SK-N-SH (cell line): ENCODE data around the gene IL37. TPM values are rescaled to one million over a fixed set of nuclear protein-coding genes. Genes with fewer than 3 reads are reported as not detected.

Source experiments
- CTCF ChIA-PET: fragments of 300-600, 350-600 bp; formaldehyde crosslinking; extraction: SDS; loops from one replicate; lab custom pipeline; 2021; lab: Yijun Ruan, JAX
- POLR2A ChIA-PET: fragments of 350-600 bp; sonication (Branson Sonifier 250); formaldehyde crosslinking; extraction: SDS; loops from one replicate; lab custom pipeline; 2020; ENCODE audit warnings: antibody characterized with exemption, inconsistent platforms; lab: Yijun Ruan, JAX
- DNase-seq: peaks from one replicate; pipeline ENCODE4 v3.0.0; 2012
- H2AFZ ChIP-seq: fragments of 200-600 bp; sonication (generic); 2 replicates; pipeline ENCODE4 v1.8.1; 2016; ENCODE audit warnings: antibody characterized with exemption, mild to moderate bottlenecking, low read depth
- H3F3A ChIP-seq: fragments of 200-600 bp; sonication (generic); replicated peaks from 2 replicates; pipeline ENCODE3; 2016; ENCODE audit warnings: antibody characterized with exemption, mild to moderate bottlenecking; ENCODE audit not compliant: insufficient read depth
- H3K27ac ChIP-seq, 2 experiments: fragments of 200-500 bp in 1 of 2; fragments of 200-600 bp in 1 of 2; sonication (Bioruptor generic) in 1 of 2; sonication (generic), shearing (Covaris generic) in 1 of 2; 2 replicates each; pipeline versions ENCODE4 v1.5.1 to v1.6.1; 2014 to 2016; ENCODE audit warnings: low read depth in 2 of 2, inconsistent platforms in 1 of 2, low read length in 1 of 2, mild to moderate bottlenecking in 1 of 2, mixed read lengths in 1 of 2
- H3K27me3 ChIP-seq: fragments of 200-600 bp; sonication (generic), shearing (Covaris generic); 2 replicates; pipeline ENCODE4 v1.6.1; 2016; ENCODE audit warnings: mixed run types; ENCODE audit not compliant: insufficient read depth
- H3K36me3 ChIP-seq, 2 experiments: fragments of 200-500 bp in 1 of 2; fragments of 200-600 bp in 1 of 2; sonication (Bioruptor generic) in 1 of 2; sonication (generic) in 1 of 2; replicated peaks in 1 of 2; 2 replicates each; pipeline versions ENCODE3 to v1.5.1; 2014 to 2016; ENCODE audit warnings: low read length in 1 of 2, mild to moderate bottlenecking in 1 of 2; ENCODE audit not compliant: insufficient read depth in 2 of 2, control insufficient read depth in 1 of 2
- H3K4me1 ChIP-seq, 2 experiments: fragments of 200-500 bp in 1 of 2; fragments of 200-600 bp in 1 of 2; sonication (Bioruptor generic) in 1 of 2; sonication (generic), shearing (Covaris generic) in 1 of 2; 2 replicates each; pipeline versions ENCODE4 v1.5.1 to v1.6.1; 2014 to 2016; ENCODE audit warnings: low read depth in 1 of 2, low read length in 1 of 2, mixed run types in 1 of 2; ENCODE audit not compliant: insufficient read depth in 2 of 2, control insufficient read depth in 1 of 2
- H3K4me2 ChIP-seq: fragments of 200-600 bp; sonication (generic), shearing (Covaris generic); 2 replicates; pipeline ENCODE4 v1.6.1; 2017; ENCODE audit warnings: mixed run types
- H3K4me3 ChIP-seq, 2 experiments: fragments of 200-500 bp in 1 of 2; fragments of 200-600 bp in 1 of 2; sonication (Bioruptor generic) in 1 of 2; sonication (generic), shearing (Covaris generic) in 1 of 2; 2 replicates each; pipeline versions ENCODE4 v1.5.1 to v1.8.1; 2014 to 2016; ENCODE audit warnings: low read depth in 2 of 2, inconsistent platforms in 1 of 2, low read length in 1 of 2, mild to moderate bottlenecking in 1 of 2, mixed read lengths in 1 of 2, moderate library complexity in 1 of 2
- H3K79me2 ChIP-seq: fragments of 200-600 bp; sonication (generic); 2 replicates; pipeline ENCODE4 v1.8.1; 2017; ENCODE audit warnings: mild to moderate bottlenecking; ENCODE audit not compliant: insufficient read depth
- H3K9ac ChIP-seq: fragments of 200-600 bp; sonication (generic); 2 replicates; pipeline ENCODE4 v1.6.1; 2017; ENCODE audit warnings: mixed run types
- H3K9me2 ChIP-seq: fragments of 200-600 bp; sonication (generic); 2 replicates; pipeline ENCODE4 v1.6.1; 2017; ENCODE audit warnings: mixed run types
- H3K9me3 ChIP-seq: fragments of 200-600 bp; sonication (generic); 2 replicates; pipeline ENCODE4 v1.6.1; 2017; ENCODE audit warnings: mixed run types, mild to moderate bottlenecking, moderate library complexity
- H4K20me1 ChIP-seq: fragments of 200-600 bp; sonication (generic); 2 replicates; pipeline ENCODE4 v1.6.1; 2017; ENCODE audit warnings: mild to moderate bottlenecking, mixed run types; ENCODE audit not compliant: insufficient read depth
- CHD2 ChIP-seq: fragments of 150-350 bp; IDR thresholded peaks from 2 replicates; pipeline ENCODE4 v1.6.1; 2018; ENCODE audit warnings: low read length; ENCODE audit not compliant: partially characterized antibody
- CTCF ChIP-seq: fragments of 200-600 bp; sonication (generic); IDR thresholded peaks from 2 replicates; pipeline ENCODE4 v1.6.1; 2017; ENCODE audit warnings: antibody characterized with exemption, mild to moderate bottlenecking, moderate library complexity
- FOXJ3 ChIP-seq: sonication (generic); formaldehyde crosslinking; IDR thresholded peaks from 2 replicates; pipeline ENCODE4 v1.5.1; 2020; ENCODE audit warnings: mild to moderate bottlenecking, missing genetic modification reagents
- MXI1 ChIP-seq: IDR thresholded peaks from 2 replicates; pipeline ENCODE4 v1.6.1; 2012; ENCODE audit warnings: mild to moderate bottlenecking, low read depth, low read length, improper control_type of control experiment
- REST ChIP-seq: IDR thresholded peaks from 2 replicates; pipeline ENCODE4 v1.6.1; 2012; ENCODE audit warnings: mild to moderate bottlenecking, low read depth, low read length, moderate library complexity
- RFX5 ChIP-seq: IDR thresholded peaks from 2 replicates; pipeline ENCODE4 v1.6.1; 2012; ENCODE audit warnings: mild to moderate bottlenecking, improper control_type of control experiment, low read length
- RXRA ChIP-seq: IDR thresholded peaks from 2 replicates; pipeline ENCODE4 v1.4.0; 2012; ENCODE audit warnings: low read depth, mild to moderate bottlenecking, borderline replicate concordance
- SIN3A ChIP-seq: IDR thresholded peaks from 2 replicates; pipeline ENCODE4 v1.6.1; 2012; ENCODE audit warnings: low read depth, mild to moderate bottlenecking, low read length, moderate library complexity, borderline replicate concordance
- USF1 ChIP-seq: IDR thresholded peaks from 2 replicates; pipeline ENCODE4 v1.4.0; 2012; ENCODE audit warnings: low read depth, borderline replicate concordance
- WGBS: methylation state at CpG from one replicate; pipeline ENCODE4 v1.1.6; 2017; ENCODE audit warnings: low lambda C conversion rate; 5-methylcytosine and 5-hydroxymethylcytosine counted together
- polyA plus RNA-seq, 3 experiments: library from polyadenylated mRNA; depleted of rRNA; stranded (reverse); fragments of >200 nt; gene quantifications; 2 replicates each; pipeline ENCODE4 v1.2.3, GENCODE V29; 2012

The IL37 gene
- polyA plus RNA-seq, 1 of the 3 experiments (the other 2 are of a cell fraction): not detected

GRCh38 chr2:112940859-112941625, 30.1 kb downstream of the IL37 start:
- Histone ChIP-seq H3K79me2 (no peaks in the 10 kb centered on the region), H3K9me2 (no peaks in the 10 kb centered on the region), H3K4me2 (no peak overlapping the region), H3K4me3 (peak overlapping the region in 1 of 2 experiments; percentile 17; a peak in 1 of 4 replicates), H3K36me3 (no peaks in the 10 kb centered on the region), H3K9ac (no peak overlapping the region), H3K27ac (no peak overlapping the region), H2AFZ (no peak overlapping the region), H4K20me1 (no peaks in the 10 kb centered on the region), H3F3A (no peaks in the 10 kb centered on the region), H3K9me3 (peaks cover 8% of the 10 kb centered on the region; the same call in 1 of the 2 replicates), H3K4me1 (no peaks in the 10 kb centered on the region; a peak in 1 of 4 replicates), H3K27me3 (peaks cover 5% of the 10 kb centered on the region; the same call in 1 of the 2 replicates)
- POLR2A ChIA-PET: no interaction called here
- CTCF ChIA-PET: interaction anchor here (0.6 to 4.0 kb wide), 31 partner anchors 8 to 341 kb away, joined by 3 to 102 read pairs (median 6); partner anchors contain the start of genes IL1A and IL37
- no peak for DNase-seq
- whole genome bisulfite sequencing: 20% methylated on average over 3 of the region's 3 CpGs
- no peak for TF ChIP-seq SIN3A
- TF ChIP-seq FOXJ3 (CRISPR knock-in tag): no peak
- no peak for TF ChIP-seq CHD2
- TF ChIP-seq RFX5: no peak
- TF ChIP-seq RXRA: no peak
- TF ChIP-seq MXI1: no peak
- TF ChIP-seq REST: no peak

GRCh38 chr2:112941753-112942653, 31.0 kb downstream of the IL37 start:
- Histone ChIP-seq H3K4me2 (no peak overlapping the region), H3K36me3 (no peaks in the 10 kb centered on the region), H4K20me1 (no peaks in the 10 kb centered on the region), H3K27me3 (peaks cover 5% of the 10 kb centered on the region; the same call in 1 of the 2 replicates), H3K9me2 (no peaks in the 10 kb centered on the region), H3K4me3 (peak overlapping the region in 1 of 2 experiments; percentile 17; a peak in 1 of 4 replicates), H3F3A (no peaks in the 10 kb centered on the region), H3K9ac (no peak overlapping the region), H3K27ac (no peak overlapping the region), H3K79me2 (no peaks in the 10 kb centered on the region), H2AFZ (no peak overlapping the region), H3K9me3 (peaks cover 8% of the 10 kb centered on the region; the same call in 1 of the 2 replicates), H3K4me1 (no peaks in the 10 kb centered on the region; a peak in 1 of 4 replicates)
- WGBS: under 1% methylated on average over 12 of the region's 14 CpGs
- DNase-seq: peak; percentile 53
- POLR2A ChIA-PET: interaction anchor here (1.1 kb wide), 1 partner anchor 177 kb away, joined by 3 read pairs; the partner anchor contains the start of gene CKAP2L
- CTCF ChIA-PET: interaction anchor here (0.6 to 4.0 kb wide), 32 partner anchors 8 to 342 kb away, joined by 3 to 102 read pairs (median 6); partner anchors contain the start of genes IL1A and IL37
- no peak for TF ChIP-seq REST
- no peak for TF ChIP-seq RXRA
- no peak for TF ChIP-seq USF1
- TF ChIP-seq CTCF: peak; percentile 88
